ENCODE measurements around the gene BMAL1. TPM values are rescaled to one million over a fixed set of nuclear protein-coding genes. Genes with fewer than 3 reads are reported as not detected.
A peak's percentile ranks its signal among the peaks of the same experiment; 100 is the strongest.

The BMAL1 gene
- total RNA-seq, 4 donors from 2014 or later, result 27.7 to 81.8 (median 41.0) TPM

GRCh38 chr11:13297308-13297916, 19.8 kb downstream of the BMAL1 start:
- no peak overlapping the region for H3K4me3 ChIP-seq
- DNase-seq (no peak), ATAC-seq (no peak)
- H3K27me3 ChIP-seq, result no peaks in the 10 kb centered on the region
- peak overlapping the region in 1 of 4 donors; percentile 43 for H3K27ac ChIP-seq
- H3K36me3 ChIP-seq, result no peaks in the 10 kb centered on the region
- no peak for TF ChIP-seq CTCF (IDR thresholded peaks at IDR 0.05 in 4 of 5, conservative IDR thresholded peaks at IDR 0.05 in 1 of 5)
- no peak for TF ChIP-seq POLR2A (IDR thresholded peaks at IDR 0.05)
- peaks cover 78 to 92% of the 10 kb centered on the region in 2 donors for H3K4me1 ChIP-seq
- in situ Hi-C loops (cut with MboI; ENCODE audit: low sequenced_read_pairs in 4 of 4) (no loop called here), intact Hi-C loops (cut with DNase I; ENCODE audit: low total_unique reads) (no loop called here)
- no peaks in the 10 kb centered on the region for H3K9me3 ChIP-seq

GRCh38 chr11:13297917-13298356, 20.3 kb downstream of the BMAL1 start:
- intact Hi-C loops (cut with DNase I; ENCODE audit: low total_unique reads), result no loop called here
- H3K4me1 ChIP-seq, result peaks cover 81 to 93% of the 10 kb centered on the region in 2 donors

GRCh38 chr11:13298765-13299164, 21.2 kb downstream of the BMAL1 start:
- TF ChIP-seq CTCF (IDR thresholded peaks at IDR 0.05 in 4 of 5, conservative IDR thresholded peaks at IDR 0.05 in 1 of 5) (no peak), POLR2A (IDR thresholded peaks at IDR 0.05) (no peak)
- peak overlapping the region in 1 of 4 donors; percentile 33 for H3K27ac ChIP-seq
- intact Hi-C loops (cut with DNase I; ENCODE audit: low total_unique reads) (no loop called here), in situ Hi-C loops (cut with MboI; ENCODE audit: low sequenced_read_pairs in 4 of 4) (no loop called here)
- no peak for DNase-seq
- no peaks in the 10 kb centered on the region for H3K9me3 ChIP-seq
- no peak for ATAC-seq
- no peaks in the 10 kb centered on the region for H3K27me3 ChIP-seq
- H3K4me1 ChIP-seq, result peaks cover 87 to 96% of the 10 kb centered on the region in 2 donors
- H3K4me3 ChIP-seq, result no peak overlapping the region
- H3K36me3 ChIP-seq, result no peaks in the 10 kb centered on the region

More at GRCh38 chr11:13297917-13298356, 20.3 kb downstream of the BMAL1 start:
- no peak for DNase-seq
- ATAC-seq, result peak; percentile 28 to 33
- Histone ChIP-seq H3K4me3 (no peak overlapping the region), H3K9me3 (no peaks in the 10 kb centered on the region), H3K36me3 (no peaks in the 10 kb centered on the region), H3K27ac (peak overlapping the region in 1 of 4 donors; percentile 43), H3K27me3 (no peaks in the 10 kb centered on the region)
- in situ Hi-C loops (cut with MboI; ENCODE audit: low sequenced_read_pairs in 4 of 4), result no loop called here
- TF ChIP-seq POLR2A (IDR thresholded peaks at IDR 0.05), result no peak
- TF ChIP-seq CTCF (IDR thresholded peaks at IDR 0.05 in 4 of 5, conservative IDR thresholded peaks at IDR 0.05 in 1 of 5), result no peak

- Histone ChIP-seq H3K27ac (peak overlapping the region; percentile 84 to 92 (median 91)), H3K4me1 (peaks cover 99% of the 10 kb centered on the region in 2 donors), H3K4me3 (no peak overlapping the region), H3K9me3 (no peaks in the 10 kb centered on the region), H3K36me3 (no peaks in the 10 kb centered on the region), H3K27me3 (no peaks in the 10 kb centered on the region)
- DNase-seq (no peak), ATAC-seq (peak; percentile 19 to 33)
- TF ChIP-seq POLR2A (IDR thresholded peaks at IDR 0.05) (no peak), CTCF (IDR thresholded peaks at IDR 0.05 in 4 of 5, conservative IDR thresholded peaks at IDR 0.05 in 1 of 5) (no peak)
- intact Hi-C loops (cut with DNase I; ENCODE audit: low total_unique reads), result no loop called here
- in situ Hi-C loops (cut with MboI; ENCODE audit: low sequenced_read_pairs in 4 of 4), result no loop called here
These were observed 23.9 kb downstream of the BMAL1 start for GRCh38 chr11:13301522-13301921.

Measured in gastrocnemius medialis (tissue), 4 donors.